PFSK-1 (cell line): ENCODE data around the gene CHRNB1.

Experiments used
- FOXP2 ChIP-seq: optimal IDR thresholded peaks from 2 replicates; pipeline ENCODE3; 2011; ENCODE audit warnings: borderline replicate concordance, control low read depth, inconsistent platforms; ENCODE audit not compliant: insufficient read depth; ENCODE audit errors: extremely low read length, extremely low read depth
- POLR2AphosphoS5 ChIP-seq: IDR thresholded peaks from 2 replicates; pipeline ENCODE4 v1.6.1; 2012; ENCODE audit warnings: low read depth, mild to moderate bottlenecking, control low read depth, low read length, moderate library complexity
- REST ChIP-seq, 2 experiments: IDR thresholded peaks; 2 replicates each; pipeline versions ENCODE4 v1.6.1 to v1.8.0; 2011 to 2012; ENCODE audit warnings: low read depth in 2 of 2, low read length in 2 of 2, control low read depth in 1 of 2, inconsistent platforms in 1 of 2, mild to moderate bottlenecking in 1 of 2, moderate library complexity in 1 of 2; ENCODE audit not compliant: insufficient read depth in 1 of 2
- SIN3A ChIP-seq: IDR thresholded peaks from 2 replicates; pipeline ENCODE4 v1.6.1; 2012; ENCODE audit warnings: mild to moderate bottlenecking, low read length, moderate library complexity, borderline replicate concordance; ENCODE audit not compliant: insufficient read depth
- TAF1 ChIP-seq: IDR thresholded peaks from 2 replicates; pipeline ENCODE4 v1.6.1; 2012; ENCODE audit warnings: low read length, control low read depth, borderline replicate concordance; ENCODE audit not compliant: insufficient read depth

Gene CHRNB1

GRCh38 chr17:7428557-7428956, 16.3 kb upstream of the CHRNB1 start, which contains the start of gene SPEM3:
Gene SPEM3, plus strand, starts transcription at chr17:7428857. Its CDS starts 46 bp downstream, at chr17:7428903.
- TF ChIP-seq FOXP2 (no peak), TAF1 (no peak), SIN3A (no peak), REST (IDR thresholded peaks at IDR 0.05; ENCODE audit: insufficient read depth in 1 of 2, low read depth in 2 of 2, low read length in 2 of 2) (no peak), POLR2AphosphoS5 (no peak)

GRCh38 chr17:7429722-7430121, 15.1 kb upstream of the CHRNB1 start:
- TF ChIP-seq TAF1 (no peak), FOXP2 (no peak), SIN3A (no peak), REST (IDR thresholded peaks at IDR 0.05; ENCODE audit: insufficient read depth in 1 of 2, low read depth in 2 of 2, low read length in 2 of 2) (no peak), POLR2AphosphoS5 (no peak)

GRCh38 chr17:7431231-7431630, 13.6 kb upstream of the CHRNB1 start:
- TF ChIP-seq FOXP2 (no peak), POLR2AphosphoS5 (no peak), REST (IDR thresholded peaks at IDR 0.05; ENCODE audit: insufficient read depth in 1 of 2, low read depth in 2 of 2, low read length in 2 of 2) (no peak), SIN3A (no peak), TAF1 (no peak)

GRCh38 chr17:7432296-7432695, 12.6 kb upstream of the CHRNB1 start:
- TF ChIP-seq REST (IDR thresholded peaks at IDR 0.05; ENCODE audit: insufficient read depth in 1 of 2, low read depth in 2 of 2, low read length in 2 of 2) = no peak
- TF ChIP-seq POLR2AphosphoS5 = no peak
- TF ChIP-seq FOXP2 = no peak
- TF ChIP-seq TAF1 = no peak
- TF ChIP-seq SIN3A = no peak

DNA sequence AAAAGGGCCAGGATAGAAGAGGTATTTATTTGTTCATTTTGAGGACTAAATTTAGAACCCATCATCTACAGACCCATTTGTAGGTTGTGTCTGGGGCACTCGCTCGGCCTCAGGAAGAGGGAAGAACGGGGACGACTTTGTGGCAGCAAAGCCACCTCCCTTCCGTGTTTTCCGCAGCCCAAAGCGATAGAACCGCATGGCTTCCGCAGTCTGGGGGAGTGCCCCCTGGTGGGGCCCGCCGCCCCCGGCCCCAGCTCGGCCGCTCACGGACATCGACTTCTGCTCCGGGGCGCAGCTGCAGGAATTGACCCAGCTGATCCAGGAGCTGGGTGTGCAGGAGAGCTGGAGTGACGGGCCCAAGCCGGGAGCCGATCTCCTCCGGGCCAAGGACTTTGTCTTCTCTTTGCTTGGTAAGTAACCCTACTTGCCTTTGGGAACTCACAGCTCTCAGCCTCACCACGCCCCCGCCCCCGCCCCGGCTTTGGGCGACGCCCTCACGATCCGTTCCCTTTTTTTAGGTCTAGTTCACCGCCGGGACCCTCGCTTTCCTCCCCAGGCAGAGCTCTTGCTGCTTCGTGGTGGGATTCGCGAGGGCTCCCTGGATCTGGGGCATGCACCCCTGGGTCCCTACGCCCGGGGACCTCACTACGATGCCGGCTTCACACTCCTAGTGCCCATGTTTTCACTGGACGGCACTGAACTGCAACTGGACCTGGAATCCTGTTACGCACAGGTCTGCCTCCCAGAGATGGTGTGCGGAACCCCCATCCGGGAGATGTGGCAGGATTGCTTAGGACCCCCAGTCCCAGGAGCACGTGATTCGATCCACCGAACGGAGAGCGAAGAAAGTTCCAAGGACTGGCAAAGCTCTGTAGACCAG, 8.9 kb upstream of the CHRNB1 start:
- TF ChIP-seq REST (IDR thresholded peaks at IDR 0.05; ENCODE audit: insufficient read depth in 1 of 2, low read depth in 2 of 2, low read length in 2 of 2) (no peak), TAF1 (no peak)
